Naive thymus-derived CD4-positive, alpha-beta T cell (primary cell): ENCODE results near the gene MALAT1. TPM values are rescaled to one million over a fixed set of nuclear protein-coding genes. Genes with fewer than 3 reads are reported as not detected.

Source experiments
- ATAC-seq: fragments of 150-1000 bp; cut with Tn5 transposase; 2 replicates; pipeline ENCODE4 v1.10.0; 2021; ENCODE audit warnings: mild to moderate bottlenecking, moderate library complexity
- CTCF ChIA-PET: fragments of 350-600 bp; sonication (Branson Sonifier 250); formaldehyde crosslinking; loops from one replicate; lab custom pipeline; 2021; ENCODE audit warnings: antibody characterized with exemption; lab: Charles Lee
- POLR2A ChIA-PET: fragments of 350-600 bp; sonication (Branson Sonifier 250); formaldehyde crosslinking; loops from one replicate; lab custom pipeline; 2021; ENCODE audit warnings: antibody characterized with exemption, inconsistent platforms; lab: Charles Lee
- DNase-seq, 9 donors: peaks; one replicate each; pipeline versions ENCODE4 v3.0.0 to v3.0.0-alpha.2; 2020 to 2022; ENCODE audit warnings: mixed read lengths in 1 of 9
- H3K27ac ChIP-seq: one replicate; pipeline ENCODE4 v1.7.0; 2013; ENCODE audit warnings: mild to moderate bottlenecking, low read depth, low read length, moderate library complexity
- H3K27me3 ChIP-seq, 2 donors: one replicate each; pipeline ENCODE4 v1.7.0; 2013; ENCODE audit warnings: low read length in 2 of 2, mild to moderate bottlenecking in 2 of 2, moderate library complexity in 2 of 2; ENCODE audit not compliant: control insufficient read depth in 2 of 2, insufficient read depth in 2 of 2
- H3K36me3 ChIP-seq, 3 experiments: 1 replicate in 2 of 3; 2 replicates in 1 of 3; pipeline ENCODE4 v1.7.0; 2013; ENCODE audit warnings: low read length in 3 of 3, mild to moderate bottlenecking in 3 of 3, moderate library complexity in 1 of 3; ENCODE audit not compliant: insufficient read depth in 3 of 3, control insufficient read depth in 2 of 3
- H3K4me1 ChIP-seq, 2 donors: one replicate each; pipeline ENCODE4 v1.7.0; 2013; ENCODE audit warnings: low read length in 2 of 2, mild to moderate bottlenecking in 2 of 2, moderate library complexity in 1 of 2; ENCODE audit not compliant: control insufficient read depth in 2 of 2, insufficient read depth in 2 of 2
- H3K4me3 ChIP-seq: 2 replicates; pipeline ENCODE4 v1.7.0; 2013; ENCODE audit warnings: mild to moderate bottlenecking, low read length
- H3K9me3 ChIP-seq, 3 experiments: 1 replicate in 2 of 3; 2 replicates in 1 of 3; pipeline ENCODE4 v1.7.0; 2013; ENCODE audit warnings: low read length in 3 of 3; ENCODE audit not compliant: control insufficient read depth in 2 of 3
- H3K27ac Mint-ChIP-seq, 9 donors: one replicate each; pipeline ENCODE4 v1.8.0; 2020 to 2022; ENCODE audit warnings: mixed read lengths in 9 of 9, mild to moderate bottlenecking in 8 of 9, moderate library complexity in 5 of 9, inconsistent platforms in 2 of 9
- H3K27me3 Mint-ChIP-seq, 5 donors: one replicate each; pipeline ENCODE4 v1.8.0; 2021 to 2022; ENCODE audit warnings: mixed read lengths in 5 of 5, mild to moderate bottlenecking in 1 of 5
- H3K36me3 Mint-ChIP-seq, 5 donors: one replicate each; pipeline ENCODE4 v1.8.0; 2020 to 2022; ENCODE audit warnings: mixed read lengths in 5 of 5, mild to moderate bottlenecking in 3 of 5, inconsistent platforms in 1 of 5
- H3K4me1 Mint-ChIP-seq, 7 donors: one replicate each; pipeline ENCODE4 v1.8.0; 2020 to 2022; ENCODE audit warnings: mixed read lengths in 7 of 7, mild to moderate bottlenecking in 3 of 7, inconsistent platforms in 1 of 7
- H3K4me3 Mint-ChIP-seq, 10 donors: one replicate each; pipeline ENCODE4 v1.8.0; 2020 to 2022; ENCODE audit warnings: mild to moderate bottlenecking in 10 of 10, mixed read lengths in 10 of 10, moderate library complexity in 6 of 10, inconsistent platforms in 2 of 10
- H3K9me3 Mint-ChIP-seq, 11 donors: one replicate each; pipeline ENCODE4 v1.8.0; 2020 to 2022; ENCODE audit warnings: mixed read lengths in 11 of 11, mild to moderate bottlenecking in 4 of 11, inconsistent platforms in 1 of 11, moderate library complexity in 1 of 11
- intact Hi-C, 2 donors: fragments of 100-400 bp; cut with micrococcal nuclease; formaldehyde crosslinking; loops; one replicate each; pipeline ENCODE4 v1.15.1; 2023
- polyA plus RNA-seq, 2 donors: library from polyadenylated mRNA; unstranded; fragments of 300-500 nt; fragmentation: Illumina TruSeq; gene quantifications; one replicate each; pipeline ENCODE4 v1.2.3, GENCODE V29; 2021
- total RNA-seq, 6 experiments: library from RNA in 5 of 6; stranded (reverse) in 5 of 6; gene quantifications; 1 replicate in 5 of 6; 2 replicates in 1 of 6; pipeline ENCODE4 v1.2.3 and lab custom pipeline; 2021 to 2026

The MALAT1 gene
- total and polyA plus RNA-seq, 7 experiments from 2014 or later, result 734 to 32,234 (median 30,857) TPM

DNA sequence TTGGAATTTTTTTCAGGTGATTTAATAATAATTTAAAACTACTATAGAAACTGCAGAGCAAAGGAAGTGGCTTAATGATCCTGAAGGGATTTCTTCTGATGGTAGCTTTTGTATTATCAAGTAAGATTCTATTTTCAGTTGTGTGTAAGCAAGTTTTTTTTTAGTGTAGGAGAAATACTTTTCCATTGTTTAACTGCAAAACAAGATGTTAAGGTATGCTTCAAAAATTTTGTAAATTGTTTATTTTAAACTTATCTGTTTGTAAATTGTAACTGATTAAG lies 3.4 kb downstream of the MALAT1 start:
- CTCF ChIA-PET, result interaction anchor here (0.7 to 2.1 kb wide), 4 partner anchors 30 to 120 kb away, joined by 3 to 13 read pairs (median 4); no protein-coding TSS in a partner anchor
- Histone ChIP-seq H3K36me3 (peaks cover 60 to 68% (median 62%) of the 10 kb centered on the region in 3 experiments), H3K4me3 (peak overlapping the region; percentile 99), H3K27ac (peak overlapping the region; percentile 99), H3K27me3 (no peaks in the 10 kb centered on the region), H3K9me3 (no peaks in the 10 kb centered on the region), H3K4me1 (peaks cover 25 to 30% of the 10 kb centered on the region in 2 donors)
- peaks cover 0 to 10% (median 0%) of the 10 kb centered on the region in 5 donors for H3K27me3 Mint-ChIP-seq
- DNase-seq (peak in 1 of 9 donors; percentile 15), ATAC-seq (no peak)
- H3K36me3 Mint-ChIP-seq, result peaks cover 23 to 33% (median 31%) of the 10 kb centered on the region in 5 donors
- H3K9me3 Mint-ChIP-seq, result peaks cover 0 to 12% (median 0%) of the 10 kb centered on the region in 11 donors
- H3K4me3 Mint-ChIP-seq, result no peak overlapping the region
- H3K4me1 Mint-ChIP-seq, result peaks cover 31 to 46% (median 37%) of the 10 kb centered on the region in 7 donors
- no peak overlapping the region for H3K27ac Mint-ChIP-seq
- POLR2A ChIA-PET, result interaction anchor here (0.7 to 27.5 kb wide), 32 partner anchors 7 to 810 kb away, joined by 3 to 2591 read pairs (median 6); partner anchors contain the start of genes DPF2, EHBP1L1, FRMD8 and MALAT1
- intact Hi-C loops, result no loop called here

DNA sequence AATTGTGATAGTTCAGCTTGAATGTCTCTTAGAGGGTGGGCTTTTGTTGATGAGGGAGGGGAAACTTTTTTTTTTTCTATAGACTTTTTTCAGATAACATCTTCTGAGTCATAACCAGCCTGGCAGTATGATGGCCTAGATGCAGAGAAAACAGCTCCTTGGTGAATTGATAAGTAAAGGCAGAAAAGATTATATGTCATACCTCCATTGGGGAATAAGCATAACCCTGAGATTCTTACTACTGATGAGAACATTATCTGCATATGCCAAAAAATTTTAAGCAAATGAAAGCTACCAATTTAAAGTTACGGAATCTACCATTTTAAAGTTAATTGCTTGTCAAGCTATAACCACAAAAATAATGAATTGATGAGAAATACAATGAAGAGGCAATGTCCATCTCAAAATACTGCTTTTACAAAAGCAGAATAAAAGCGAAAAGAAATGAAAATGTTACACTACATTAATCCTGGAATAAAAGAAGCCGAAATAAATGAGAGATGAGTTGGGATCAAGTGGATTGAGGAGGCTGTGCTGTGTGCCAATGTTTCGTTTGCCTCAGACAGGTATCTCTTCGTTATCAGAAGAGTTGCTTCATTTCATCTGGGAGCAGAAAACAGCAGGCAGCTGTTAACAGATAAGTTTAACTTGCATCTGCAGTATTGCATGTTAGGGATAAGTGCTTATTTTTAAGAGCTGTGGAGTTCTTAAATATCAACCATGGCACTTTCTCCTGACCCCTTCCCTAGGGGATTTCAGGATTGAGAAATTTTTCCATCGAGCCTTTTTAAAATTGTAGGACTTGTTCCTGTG lies 3.9 kb downstream of the MALAT1 start:
- Mint-ChIP-seq H3K4me3 (no peak overlapping the region), H3K27me3 (peaks cover 0 to 10% (median 0%) of the 10 kb centered on the region in 5 donors), H3K4me1 (peaks cover 36 to 51% (median 42%) of the 10 kb centered on the region in 7 donors), H3K36me3 (peaks cover 23 to 33% (median 31%) of the 10 kb centered on the region in 5 donors), H3K9me3 (peaks cover 0 to 17% (median 0%) of the 10 kb centered on the region in 11 donors), H3K27ac (peak overlapping the region in 1 of 9 donors; percentile 63)
- Histone ChIP-seq H3K4me3 (peak overlapping the region; percentile 99), H3K9me3 (no peaks in the 10 kb centered on the region), H3K27me3 (no peaks in the 10 kb centered on the region), H3K36me3 (peaks cover 60 to 66% (median 62%) of the 10 kb centered on the region in 3 experiments), H3K27ac (peak overlapping the region; percentile 99), H3K4me1 (peaks cover 30 to 35% of the 10 kb centered on the region in 2 donors)
- DNase-seq, result peak in 4 of 9 donors; percentile 20 to 36 (median 30)
- POLR2A ChIA-PET, result interaction anchor here (0.7 to 27.5 kb wide), 31 partner anchors 9 to 810 kb away, joined by 3 to 2591 read pairs (median 7); partner anchors contain the start of genes DPF2, EHBP1L1, FRMD8 and MALAT1
- ATAC-seq, result no peak
- CTCF ChIA-PET, result interaction anchor here (0.6 to 2.1 kb wide), 5 partner anchors 26 to 121 kb away, joined by 3 to 13 read pairs (median 4); no protein-coding TSS in a partner anchor
- intact Hi-C loops, result no loop called here

- Histone ChIP-seq H3K27me3 (no peaks in the 10 kb centered on the region), H3K4me1 (peaks cover 31 to 35% of the 10 kb centered on the region in 2 donors), H3K36me3 (peaks cover 60 to 62% (median 61%) of the 10 kb centered on the region in 3 experiments), H3K4me3 (peak overlapping the region; percentile 99), H3K27ac (peak overlapping the region; percentile 99), H3K9me3 (no peaks in the 10 kb centered on the region)
- peaks cover 0 to 20% (median 0%) of the 10 kb centered on the region in 11 donors for H3K9me3 Mint-ChIP-seq
- POLR2A ChIA-PET, result interaction anchor here (0.6 to 27.5 kb wide), 19 partner anchors 11 to 356 kb away, joined by 3 to 2591 read pairs (median 9); partner anchors contain the start of genes FRMD8, MALAT1, MUS81 and NEAT1
- DNase-seq, result peak in 1 of 9 donors; percentile 19
- intact Hi-C loops, result no loop called here
- H3K4me3 Mint-ChIP-seq, result no peak overlapping the region
- CTCF ChIA-PET, result interaction anchor here (0.6 to 7.8 kb wide), 6 partner anchors 27 to 242 kb away, joined by 3 to 90 read pairs (median 4); no protein-coding TSS in a partner anchor
- ATAC-seq, result no peak
- H3K36me3 Mint-ChIP-seq, result peaks cover 23 to 33% (median 31%) of the 10 kb centered on the region in 5 donors
- H3K27ac Mint-ChIP-seq, result peak overlapping the region in 8 of 9 donors; percentile 70 to 88 (median 84)
- H3K4me1 Mint-ChIP-seq, result peaks cover 37 to 53% (median 43%) of the 10 kb centered on the region in 7 donors
- H3K27me3 Mint-ChIP-seq, result peaks cover 0 to 10% (median 0%) of the 10 kb centered on the region in 5 donors
These were observed 4.6 kb downstream of the MALAT1 start for GRCh38 chr11:65503368-65503948.

DNA sequence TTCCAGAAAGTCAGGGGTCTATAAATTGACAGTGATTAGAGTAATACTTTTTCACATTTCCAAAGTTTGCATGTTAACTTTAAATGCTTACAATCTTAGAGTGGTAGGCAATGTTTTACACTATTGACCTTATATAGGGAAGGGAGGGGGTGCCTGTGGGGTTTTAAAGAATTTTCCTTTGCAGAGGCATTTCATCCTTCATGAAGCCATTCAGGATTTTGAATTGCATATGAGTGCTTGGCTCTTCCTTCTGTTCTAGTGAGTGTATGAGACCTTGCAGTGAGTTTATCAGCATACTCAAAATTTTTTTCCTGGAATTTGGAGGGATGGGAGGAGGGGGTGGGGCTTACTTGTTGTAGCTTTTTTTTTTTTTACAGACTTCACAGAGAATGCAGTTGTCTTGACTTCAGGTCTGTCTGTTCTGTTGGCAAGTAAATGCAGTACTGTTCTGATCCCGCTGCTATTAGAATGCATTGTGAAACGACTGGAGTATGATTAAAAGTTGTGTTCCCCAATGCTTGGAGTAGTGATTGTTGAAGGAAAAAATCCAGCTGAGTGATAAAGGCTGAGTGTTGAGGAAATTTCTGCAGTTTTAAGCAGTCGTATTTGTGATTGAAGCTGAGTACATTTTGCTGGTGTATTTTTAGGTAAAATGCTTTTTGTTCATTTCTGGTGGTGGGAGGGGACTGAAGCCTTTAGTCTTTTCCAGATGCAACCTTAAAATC lies 5.3 kb downstream of the MALAT1 start:
- Mint-ChIP-seq H3K4me3 (no peak overlapping the region), H3K36me3 (peaks cover 23 to 33% (median 31%) of the 10 kb centered on the region in 5 donors), H3K9me3 (peaks cover 0 to 20% (median 0%) of the 10 kb centered on the region in 11 donors), H3K27me3 (peaks cover 0 to 10% (median 0%) of the 10 kb centered on the region in 5 donors), H3K4me1 (peaks cover 37 to 53% (median 43%) of the 10 kb centered on the region in 7 donors), H3K27ac (peak overlapping the region in 8 of 9 donors; percentile 70 to 88 (median 84))
- Histone ChIP-seq H3K9me3 (no peaks in the 10 kb centered on the region), H3K27me3 (no peaks in the 10 kb centered on the region), H3K4me3 (peak overlapping the region; percentile 99), H3K27ac (peak overlapping the region; percentile 99), H3K4me1 (peaks cover 31 to 35% of the 10 kb centered on the region in 2 donors), H3K36me3 (peaks cover 60 to 62% (median 61%) of the 10 kb centered on the region in 3 experiments)
- CTCF ChIA-PET, result interaction anchor here (0.6 to 7.8 kb wide), 7 partner anchors 13 to 241 kb away, joined by 3 to 90 read pairs (median 4); no protein-coding TSS in a partner anchor
- peak in 3 of 9 donors; percentile 22 to 32 (median 26) for DNase-seq
- no peak for ATAC-seq
- POLR2A ChIA-PET, result interaction anchor here (0.6 to 27.5 kb wide), 20 partner anchors 10 to 356 kb away, joined by 3 to 2591 read pairs (median 4); partner anchors contain the start of genes FRMD8, MALAT1, MUS81 and NEAT1
- intact Hi-C loops, result no loop called here

DNA sequence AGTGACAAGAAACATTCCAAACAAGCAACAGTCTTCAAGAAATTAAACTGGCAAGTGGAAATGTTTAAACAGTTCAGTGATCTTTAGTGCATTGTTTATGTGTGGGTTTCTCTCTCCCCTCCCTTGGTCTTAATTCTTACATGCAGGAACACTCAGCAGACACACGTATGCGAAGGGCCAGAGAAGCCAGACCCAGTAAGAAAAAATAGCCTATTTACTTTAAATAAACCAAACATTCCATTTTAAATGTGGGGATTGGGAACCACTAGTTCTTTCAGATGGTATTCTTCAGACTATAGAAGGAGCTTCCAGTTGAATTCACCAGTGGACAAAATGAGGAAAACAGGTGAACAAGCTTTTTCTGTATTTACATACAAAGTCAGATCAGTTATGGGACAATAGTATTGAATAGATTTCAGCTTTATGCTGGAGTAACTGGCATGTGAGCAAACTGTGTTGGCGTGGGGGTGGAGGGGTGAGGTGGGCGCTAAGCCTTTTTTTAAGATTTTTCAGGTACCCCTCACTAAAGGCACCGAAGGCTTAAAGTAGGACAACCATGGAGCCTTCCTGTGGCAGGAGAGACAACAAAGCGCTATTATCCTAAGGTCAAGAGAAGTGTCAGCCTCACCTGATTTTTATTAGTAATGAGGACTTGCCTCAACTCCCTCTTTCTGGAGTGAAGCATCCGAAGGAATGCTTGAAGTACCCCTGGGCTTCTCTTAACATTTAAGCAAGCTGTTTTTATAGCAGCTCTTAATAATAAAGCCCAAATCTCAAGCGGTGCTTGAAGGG lies 6.0 kb downstream of the MALAT1 start:
- Histone ChIP-seq H3K4me3 (peak overlapping the region; percentile 99), H3K9me3 (no peaks in the 10 kb centered on the region), H3K36me3 (peaks cover 60 to 62% (median 61%) of the 10 kb centered on the region in 3 experiments), H3K4me1 (peaks cover 31 to 35% of the 10 kb centered on the region in 2 donors), H3K27ac (peak overlapping the region; percentile 99), H3K27me3 (no peaks in the 10 kb centered on the region)
- H3K27ac Mint-ChIP-seq, result peak overlapping the region in 8 of 9 donors; percentile 78 to 92 (median 87)
- ChIA-PET CTCF (interaction anchor here (0.6 to 7.8 kb wide), 10 partner anchors 10 to 755 kb away, joined by 3 to 90 read pairs (median 4); no protein-coding TSS in a partner anchor), POLR2A (interaction anchor here (0.6 to 27.5 kb wide), 33 partner anchors 11 to 637 kb away, joined by 3 to 2591 read pairs (median 5); partner anchors contain the start of genes EHBP1L1, FAM89B, FRMD8 and MALAT1)
- intact Hi-C loops, result no loop called here
- peaks cover 41 to 56% (median 46%) of the 10 kb centered on the region in 7 donors for H3K4me1 Mint-ChIP-seq
- peaks cover 23 to 33% (median 31%) of the 10 kb centered on the region in 5 donors for H3K36me3 Mint-ChIP-seq
- H3K27me3 Mint-ChIP-seq, result peaks cover 0 to 10% (median 0%) of the 10 kb centered on the region in 5 donors
- ATAC-seq (no peak), DNase-seq (peak in 2 of 9 donors; percentile 16 to 19)
- H3K9me3 Mint-ChIP-seq, result peaks cover 0 to 24% (median 0%) of the 10 kb centered on the region in 11 donors
- H3K4me3 Mint-ChIP-seq, result no peak overlapping the region
